Muscle layer of duodenum (tissue), 2 donors: ENCODE results near the gene ABCA9.
A peak's percentile ranks its signal among the peaks of the same experiment; 100 is the strongest.
"Not testable (repeated sequence)": the region's sequence is repeated elsewhere in the genome, so short reads cannot be mapped to it uniquely, and the experiment has no call there.

Source experiments
- H3K27ac ChIP-seq: one replicate; pipeline ENCODE4 v1.7.0; 2013; ENCODE audit warnings: mild to moderate bottlenecking, low read length
- H3K27me3 ChIP-seq: one replicate; pipeline ENCODE4 v1.7.0; 2013; ENCODE audit warnings: low read depth, mild to moderate bottlenecking, control low read depth, low read length
- H3K36me3 ChIP-seq, 2 donors: one replicate each; pipeline ENCODE4 v1.7.0; 2013; ENCODE audit warnings: low read length in 2 of 2, control low read depth in 1 of 2, mild to moderate bottlenecking in 1 of 2; ENCODE audit not compliant: insufficient read depth in 2 of 2, control insufficient read depth in 1 of 2
- H3K4me1 ChIP-seq, 2 donors: one replicate each; pipeline ENCODE4 v1.7.0; 2013; ENCODE audit warnings: low read length in 2 of 2, mild to moderate bottlenecking in 2 of 2, control low read depth in 1 of 2, moderate library complexity in 1 of 2; ENCODE audit not compliant: insufficient read depth in 2 of 2, control insufficient read depth in 1 of 2
- H3K4me3 ChIP-seq, 2 donors: one replicate each; pipeline ENCODE4 v1.7.0; 2013; ENCODE audit warnings: low read length in 2 of 2, low read depth in 1 of 2, mild to moderate bottlenecking in 1 of 2
- H3K9me3 ChIP-seq, 2 donors: one replicate each; pipeline ENCODE4 v1.7.0; 2013; ENCODE audit warnings: low read length in 2 of 2, control low read depth in 1 of 2, mild to moderate bottlenecking in 1 of 2; ENCODE audit not compliant: control insufficient read depth in 1 of 2
- donor health status: healthy.

The ABCA9 gene

DNA sequence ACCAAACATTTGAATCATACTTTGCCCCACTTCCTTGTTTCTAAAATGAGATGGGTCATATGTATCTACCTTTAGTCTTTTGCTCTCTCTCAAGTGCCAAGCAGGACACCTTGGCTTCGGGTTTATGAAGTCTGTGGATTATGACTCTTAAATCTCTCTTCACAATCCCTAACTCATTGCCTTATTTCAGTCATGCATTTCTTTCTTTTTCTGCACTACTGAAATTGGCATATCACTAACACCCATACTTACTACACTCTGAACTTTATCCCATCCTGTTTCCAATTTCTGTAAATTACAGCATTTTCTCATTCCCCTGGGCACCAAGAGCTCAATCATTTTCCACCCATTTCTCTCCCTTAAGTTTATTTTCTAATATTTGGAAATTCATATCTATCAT lies 42.0 kb downstream of the ABCA9 start:
- H3K4me3 ChIP-seq, result no peak overlapping the region
- no peaks in the 10 kb centered on the region for H3K4me1 ChIP-seq
- peaks cover 0 to 7% of the 10 kb centered on the region in 2 donors for H3K36me3 ChIP-seq
- H3K9me3 ChIP-seq, result no peaks in the 10 kb centered on the region
- H3K27ac ChIP-seq, result no peak overlapping the region
- no peaks in the 10 kb centered on the region for H3K27me3 ChIP-seq

DNA sequence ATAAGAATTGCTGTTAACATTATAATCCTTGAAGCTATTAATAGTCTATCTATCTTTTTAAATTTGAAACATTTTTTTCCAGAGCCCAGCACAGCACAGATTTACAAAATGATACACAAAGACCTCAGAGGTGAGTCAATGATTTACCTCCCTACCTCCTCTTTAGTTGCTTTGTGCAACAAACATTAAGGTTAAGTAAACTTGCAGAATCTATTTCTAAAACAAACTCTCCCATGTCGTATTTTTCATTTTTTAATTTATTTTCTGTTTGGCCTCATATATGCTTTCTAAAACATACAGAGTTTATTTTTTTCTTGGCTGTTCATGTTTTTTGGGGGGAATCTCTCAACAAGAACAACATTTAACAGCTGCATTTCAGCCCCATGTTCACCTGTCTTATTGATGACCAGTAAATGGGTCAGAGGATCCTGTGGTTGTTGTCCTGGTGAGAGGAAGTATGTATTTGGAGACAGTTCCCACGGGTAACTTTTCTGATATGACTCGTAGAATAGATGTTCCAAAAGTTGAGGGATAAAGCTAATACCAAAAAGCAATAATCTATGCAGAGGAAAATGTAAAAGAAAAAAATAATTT lies 42.6 kb downstream of the ABCA9 start:
- no peaks in the 10 kb centered on the region for H3K4me1 ChIP-seq
- no peak overlapping the region for H3K27ac ChIP-seq
- no peaks in the 10 kb centered on the region for H3K9me3 ChIP-seq
- no peak overlapping the region for H3K4me3 ChIP-seq
- peaks cover 0 to 7% of the 10 kb centered on the region in 2 donors for H3K36me3 ChIP-seq
- no peaks in the 10 kb centered on the region for H3K27me3 ChIP-seq

DNA sequence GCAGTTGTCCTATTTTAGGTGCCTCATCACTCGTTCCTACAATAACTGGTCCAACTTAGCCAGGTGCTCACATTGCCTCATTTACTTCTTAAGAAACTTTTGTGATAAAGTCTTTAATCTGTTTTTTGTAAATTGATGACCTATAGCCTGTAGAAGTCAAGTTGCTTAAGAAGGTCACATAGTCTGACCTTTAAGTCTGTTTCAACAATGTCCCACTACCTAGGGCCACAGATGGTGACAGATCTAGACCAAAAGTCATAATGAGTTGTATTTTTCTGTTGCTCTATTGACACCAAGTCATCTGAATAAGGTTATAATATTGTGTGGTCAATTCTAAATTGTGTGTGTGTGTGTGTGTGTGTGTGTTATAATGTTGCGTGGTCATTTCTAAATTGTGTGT lies 45.1 kb downstream of the ABCA9 start:
- H3K4me3 ChIP-seq, result no peak overlapping the region
- H3K4me1 ChIP-seq, result no peaks in the 10 kb centered on the region
- no peak overlapping the region for H3K27ac ChIP-seq
- H3K27me3 ChIP-seq, result no peaks in the 10 kb centered on the region
- no peaks in the 10 kb centered on the region for H3K9me3 ChIP-seq
- peaks cover 0 to 7% of the 10 kb centered on the region in 2 donors for H3K36me3 ChIP-seq

DNA sequence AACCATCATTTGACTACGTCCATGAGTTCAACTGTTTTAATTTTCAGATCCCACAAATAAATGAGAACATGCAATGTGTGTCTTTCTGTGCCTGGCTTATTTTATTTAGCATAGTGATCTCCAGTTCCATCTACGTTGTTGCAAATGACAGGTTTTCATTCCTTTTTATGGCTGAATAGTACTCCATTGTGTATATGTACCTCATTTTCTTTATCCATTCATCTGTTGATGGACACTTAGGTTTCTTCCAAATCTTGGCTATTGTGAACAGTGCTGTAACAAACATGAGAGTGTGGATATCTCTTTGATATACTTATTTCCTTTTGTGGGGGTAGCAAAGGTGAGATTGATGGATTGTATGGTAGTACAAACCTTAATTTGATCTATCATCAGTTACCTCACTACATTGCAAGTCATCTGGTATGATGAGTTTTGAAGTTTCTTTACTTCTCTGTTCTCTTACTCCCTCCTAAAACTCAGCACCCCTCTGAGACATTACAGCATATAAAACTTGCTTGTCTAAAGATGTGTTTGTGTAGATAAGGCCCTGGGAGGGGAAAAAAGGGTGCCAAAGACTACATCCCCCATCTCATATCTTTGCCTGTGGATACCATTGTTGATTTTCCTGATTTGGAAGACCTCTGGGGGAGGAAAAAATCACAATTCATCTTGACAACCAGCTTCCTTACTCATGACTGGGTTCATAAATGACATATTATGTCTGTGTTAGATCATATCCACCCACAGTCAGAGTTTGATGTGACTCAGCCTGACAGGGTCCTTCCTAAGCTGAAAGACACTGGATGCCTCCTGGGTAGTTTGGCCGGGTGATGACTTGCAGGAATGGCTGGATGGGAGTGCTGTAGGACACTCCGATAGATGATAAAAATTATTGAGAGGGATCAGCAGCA lies 47.6 kb downstream of the ABCA9 start:
- Histone ChIP-seq H3K36me3 (peaks cover 0 to 7% of the 10 kb centered on the region in 2 donors), H3K4me1 (no peaks in the 10 kb centered on the region), H3K9me3 (no peaks in the 10 kb centered on the region), H3K27me3 (no peaks in the 10 kb centered on the region), H3K27ac (no peak overlapping the region), H3K4me3 (no peak overlapping the region)

DNA sequence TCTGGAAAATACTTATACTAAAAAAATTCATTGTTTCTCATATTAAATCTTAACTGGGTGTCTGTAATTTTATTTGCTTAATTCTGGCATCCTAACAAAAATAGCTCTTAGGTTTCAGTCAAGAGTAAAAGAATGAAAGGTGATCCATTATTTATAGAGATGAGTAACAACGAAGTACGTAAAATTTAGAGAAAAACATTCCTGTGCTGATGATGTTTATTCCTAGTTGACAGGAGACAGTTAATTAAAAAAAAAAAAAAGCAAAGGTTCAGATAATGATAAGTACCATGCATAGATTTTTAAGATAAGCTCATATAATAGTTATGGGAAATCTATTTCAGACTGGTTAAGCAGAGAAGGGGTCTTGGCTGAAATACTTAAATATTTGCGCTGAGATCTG lies 50.8 kb downstream of the ABCA9 start:
- no peak overlapping the region for H3K4me3 ChIP-seq
- no peak overlapping the region for H3K27ac ChIP-seq
- H3K36me3 ChIP-seq, result peaks cover 0 to 4% of the 10 kb centered on the region in 2 donors
- H3K9me3 ChIP-seq, result no peaks in the 10 kb centered on the region
- H3K4me1 ChIP-seq, result no peaks in the 10 kb centered on the region
- H3K27me3 ChIP-seq, result no peaks in the 10 kb centered on the region

DNA sequence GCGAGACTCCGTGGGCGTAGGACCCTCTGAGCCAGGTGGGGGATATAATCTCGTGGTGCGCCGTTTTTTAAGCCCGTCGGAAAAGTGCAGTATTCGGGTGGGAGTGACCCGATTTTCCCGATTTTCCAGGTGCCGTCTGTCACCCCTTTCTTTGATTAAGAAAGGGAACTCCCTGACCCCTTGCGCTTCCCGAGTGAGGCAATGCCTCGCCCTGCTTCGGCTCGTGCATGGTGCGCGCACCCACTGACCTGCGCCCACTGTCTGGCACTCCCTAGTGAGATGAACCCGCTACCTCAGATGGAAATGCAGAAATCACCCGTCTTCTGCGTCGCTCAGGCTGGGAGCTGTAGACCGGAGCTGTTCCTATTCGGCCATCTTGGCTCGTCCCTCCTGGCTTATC lies 56.0 kb downstream of the ABCA9 start:
- H3K4me3 ChIP-seq, H3K27me3 ChIP-seq, H3K9me3 ChIP-seq, H3K4me1 ChIP-seq, H3K36me3 ChIP-seq, H3K27ac ChIP-seq: not testable (repeated sequence)

DNA sequence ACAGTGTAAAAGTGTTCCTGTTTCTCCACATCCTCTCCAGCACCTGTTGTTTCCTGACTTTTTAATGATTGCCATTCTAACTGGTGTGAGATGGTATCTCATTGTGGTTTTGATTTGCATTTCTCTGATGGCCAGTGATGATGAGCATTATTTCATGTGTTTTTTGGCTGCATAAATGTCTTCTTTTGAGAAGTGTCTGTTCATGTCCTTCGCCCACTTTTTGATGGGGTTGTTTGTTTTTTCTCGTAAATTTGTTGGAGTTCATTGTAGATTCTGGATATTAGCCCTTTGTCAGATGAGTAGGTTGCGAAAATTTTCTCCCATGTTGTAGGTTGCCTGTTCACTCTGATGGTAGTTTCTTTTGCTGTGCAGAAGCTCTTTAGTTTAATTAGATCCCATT lies 61.0 kb downstream of the ABCA9 start:
- H3K4me1 ChIP-seq, H3K27ac ChIP-seq, H3K9me3 ChIP-seq, H3K36me3 ChIP-seq, H3K4me3 ChIP-seq, H3K27me3 ChIP-seq: not testable (repeated sequence)

DNA sequence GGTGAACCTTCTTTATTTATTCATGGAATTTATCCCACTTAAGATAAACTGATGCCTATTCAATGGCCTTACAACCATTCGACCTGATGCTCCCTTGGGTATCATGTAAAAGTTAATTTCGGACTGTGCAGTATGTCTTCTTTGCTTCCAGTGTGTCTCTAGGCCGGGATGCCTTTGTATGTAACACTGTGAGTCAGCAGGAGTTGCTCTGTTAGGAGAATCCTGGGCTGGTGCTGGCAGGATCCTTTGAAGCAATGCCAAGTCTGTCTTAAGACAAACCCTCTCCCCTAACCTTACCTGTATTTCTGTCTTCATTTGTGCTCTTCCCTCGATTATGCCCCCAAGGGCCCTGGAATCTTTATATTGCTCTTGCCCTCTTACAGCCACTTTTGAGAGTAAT lies 67.6 kb downstream of the ABCA9 start:
- peaks cover 0 to 4% of the 10 kb centered on the region in 2 donors for H3K36me3 ChIP-seq
- no peaks in the 10 kb centered on the region for H3K27me3 ChIP-seq
- no peak overlapping the region for H3K27ac ChIP-seq
- no peak overlapping the region for H3K4me3 ChIP-seq
- H3K9me3 ChIP-seq, result no peaks in the 10 kb centered on the region
- no peaks in the 10 kb centered on the region for H3K4me1 ChIP-seq

DNA sequence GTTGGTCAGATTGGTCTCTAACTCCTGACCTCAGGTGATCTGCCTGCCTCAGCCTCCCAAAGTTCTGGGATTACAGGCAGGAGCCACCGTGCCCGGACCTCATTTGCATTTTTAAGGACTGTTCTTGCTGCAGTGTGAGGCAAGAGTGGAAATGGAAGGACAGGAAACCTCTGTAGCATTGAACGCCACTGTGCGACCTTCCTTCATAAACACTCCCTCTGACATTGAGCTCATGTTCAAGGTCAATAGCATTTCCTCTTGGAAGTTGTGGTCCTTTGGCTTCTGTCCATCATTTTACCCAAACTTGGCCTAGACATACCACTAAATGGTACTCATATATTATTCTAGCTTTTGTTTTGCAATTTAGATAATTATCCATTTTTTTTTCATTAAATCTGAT lies 72.8 kb downstream of the ABCA9 start:
- Histone ChIP-seq H3K27me3 (no peaks in the 10 kb centered on the region), H3K4me3 (no peak overlapping the region), H3K36me3 (peaks cover 0 to 4% of the 10 kb centered on the region in 2 donors), H3K9me3 (no peaks in the 10 kb centered on the region), H3K4me1 (no peaks in the 10 kb centered on the region), H3K27ac (no peak overlapping the region)

DNA sequence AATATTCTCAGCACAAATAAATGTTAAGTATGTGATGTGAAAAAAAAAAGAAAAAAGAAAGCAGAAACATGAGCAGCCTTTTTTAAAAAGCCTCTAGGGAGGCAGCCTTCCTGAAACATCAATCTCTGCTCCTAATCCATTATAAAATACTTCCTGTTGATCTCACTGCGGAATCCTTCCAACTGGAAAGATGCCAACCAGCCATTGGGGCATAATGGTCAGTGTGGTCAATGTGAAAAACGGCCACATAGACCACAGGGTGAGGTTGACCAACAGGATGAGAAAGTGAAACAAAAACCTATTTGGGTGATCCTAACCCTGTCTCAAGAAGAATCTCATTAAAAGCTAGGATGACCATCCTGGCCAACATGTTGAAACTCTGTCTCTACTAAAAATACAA lies 79.4 kb downstream of the ABCA9 start:
- Histone ChIP-seq H3K4me1 (peaks cover 0 to 4% of the 10 kb centered on the region in 2 donors), H3K27ac (no peak overlapping the region), H3K36me3 (peaks cover 3 to 4% of the 10 kb centered on the region in 2 donors), H3K9me3 (no peaks in the 10 kb centered on the region), H3K4me3 (peak overlapping the region in 1 of 2 donors; percentile 28), H3K27me3 (no peaks in the 10 kb centered on the region)

DNA sequence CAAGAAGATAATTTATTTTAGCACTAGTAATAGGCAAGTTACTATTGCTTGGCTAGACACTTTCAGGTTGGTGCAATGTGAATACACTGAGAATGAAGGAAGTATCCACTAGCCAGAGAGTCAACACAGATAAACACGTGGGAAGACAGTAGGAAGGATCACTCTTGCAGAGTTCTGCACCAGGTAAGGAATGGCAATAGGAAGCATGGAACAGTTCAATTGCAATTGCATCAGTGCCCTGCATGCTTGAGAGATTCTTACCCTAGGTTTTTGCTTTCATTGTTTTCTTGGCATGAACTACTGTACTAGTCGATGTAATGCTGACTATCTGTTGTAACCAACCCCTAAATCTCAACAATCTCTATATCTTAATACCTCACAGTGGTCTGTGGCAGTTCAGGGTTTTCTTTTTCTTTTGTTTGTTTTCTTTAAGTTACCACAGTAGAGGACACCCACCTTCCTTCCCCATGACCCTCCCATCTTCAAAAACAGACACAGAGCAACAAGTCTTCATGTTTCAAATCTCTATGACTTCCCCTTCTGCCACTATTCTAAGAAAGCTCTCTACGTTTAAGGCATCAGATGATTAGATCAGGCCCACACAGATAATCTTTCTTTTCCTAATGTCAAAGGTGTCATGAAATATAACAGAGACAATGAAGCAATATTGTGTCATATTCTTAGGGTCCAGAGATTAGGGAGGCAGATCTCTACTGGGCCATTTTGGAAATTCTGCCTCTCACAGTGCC lies 87.5 kb downstream of the ABCA9 start:
- Histone ChIP-seq H3K4me1 (no peaks in the 10 kb centered on the region), H3K27ac (no peak overlapping the region), H3K9me3 (no peaks in the 10 kb centered on the region), H3K27me3 (no peaks in the 10 kb centered on the region), H3K4me3 (no peak overlapping the region), H3K36me3 (peaks cover 3 to 5% of the 10 kb centered on the region in 2 donors)
